IPS-18c (cell line): ENCODE results near the gene EML6.
"Not testable (repeated sequence)": the region's sequence is repeated elsewhere in the genome, so short reads cannot be mapped to it uniquely, and the experiment has no call there.

Source experiments
- H3K4me3 ChIP-seq: 2 replicates; pipeline ENCODE4 v1.7.0; 2013; ENCODE audit warnings: low read depth, mild to moderate bottlenecking, low read length, moderate library complexity; ENCODE audit not compliant: insufficient read depth
- H3K9me3 ChIP-seq: one replicate; pipeline ENCODE4 v1.6.1; 2013; ENCODE audit warnings: mild to moderate bottlenecking, low read length, moderate library complexity; ENCODE audit not compliant: control insufficient read depth, insufficient read depth

Gene EML6

GRCh38 chr2:54850171-54851122 lies 127.0 kb downstream of the EML6 start:
- H3K4me3 ChIP-seq = no peak overlapping the region
- H3K9me3 ChIP-seq = no peaks in the 10 kb centered on the region

- H3K9me3 ChIP-seq = no peaks in the 10 kb centered on the region
- H3K4me3 ChIP-seq = no peak overlapping the region
Measured at GRCh38 chr2:54853616-54854310, 130.3 kb downstream of the EML6 start.

GRCh38 chr2:54855434-54855833 lies 132.0 kb downstream of the EML6 start:
- no peak overlapping the region for H3K4me3 ChIP-seq
- no peaks in the 10 kb centered on the region for H3K9me3 ChIP-seq

- no peaks in the 10 kb centered on the region for H3K9me3 ChIP-seq
- no peak overlapping the region for H3K4me3 ChIP-seq
Measured at GRCh38 chr2:54858021-54858681, 134.7 kb downstream of the EML6 start.

GRCh38 chr2:54859416-54859815 lies 136.0 kb downstream of the EML6 start:
- no peaks in the 10 kb centered on the region for H3K9me3 ChIP-seq
- H3K4me3 ChIP-seq = no peak overlapping the region

GRCh38 chr2:54859997-54860701 lies 136.7 kb downstream of the EML6 start:
- Histone ChIP-seq H3K9me3 (no peaks in the 10 kb centered on the region), H3K4me3 (no peak overlapping the region)

- no peak overlapping the region for H3K4me3 ChIP-seq
- no peaks in the 10 kb centered on the region for H3K9me3 ChIP-seq
Measured at GRCh38 chr2:54862229-54862628, 138.8 kb downstream of the EML6 start.

- Histone ChIP-seq H3K9me3 (no peaks in the 10 kb centered on the region), H3K4me3 (no peak overlapping the region)
Measured at GRCh38 chr2:54862742-54863141, 139.3 kb downstream of the EML6 start.

- H3K9me3 ChIP-seq = no peaks in the 10 kb centered on the region
Measured at GRCh38 chr2:54863660-54864059, 140.2 kb downstream of the EML6 start.

GRCh38 chr2:54864096-54864495 lies 140.6 kb downstream of the EML6 start:
- H3K4me3 ChIP-seq = no peak overlapping the region
- no peaks in the 10 kb centered on the region for H3K9me3 ChIP-seq

More at GRCh38 chr2:54863660-54864059, 140.2 kb downstream of the EML6 start:
- no peak overlapping the region for H3K4me3 ChIP-seq

- Histone ChIP-seq H3K4me3 (no peak overlapping the region), H3K9me3 (no peaks in the 10 kb centered on the region)
Measured at GRCh38 chr2:54864727-54865126, 141.3 kb downstream of the EML6 start.

GRCh38 chr2:54866179-54866578 lies 142.7 kb downstream of the EML6 start:
- Histone ChIP-seq H3K9me3 (no peaks in the 10 kb centered on the region), H3K4me3 (no peak overlapping the region)

- no peak overlapping the region for H3K4me3 ChIP-seq
- no peaks in the 10 kb centered on the region for H3K9me3 ChIP-seq
Measured at GRCh38 chr2:54866868-54867267, 143.4 kb downstream of the EML6 start.

- Histone ChIP-seq H3K4me3 (no peak overlapping the region), H3K9me3 (no peaks in the 10 kb centered on the region)
Measured at GRCh38 chr2:54867457-54867856, 144.0 kb downstream of the EML6 start.

GRCh38 chr2:54871457-54872107 lies 148.1 kb downstream of the EML6 start:
- Histone ChIP-seq H3K9me3 (no peaks in the 10 kb centered on the region), H3K4me3 (no peak overlapping the region)

- Histone ChIP-seq H3K9me3 (no peaks in the 10 kb centered on the region), H3K4me3 (no peak overlapping the region)
Measured at GRCh38 chr2:54872780-54873179, 149.3 kb downstream of the EML6 start.

GRCh38 chr2:54873236-54873635 lies 149.8 kb downstream of the EML6 start:
- not testable (repeated sequence) for H3K4me3 ChIP-seq, H3K9me3 ChIP-seq
